ENCODE results near the gene UNC13A.
A peak's percentile ranks its signal among the peaks of the same experiment; 100 is the strongest.

Gene UNC13A

DNA sequence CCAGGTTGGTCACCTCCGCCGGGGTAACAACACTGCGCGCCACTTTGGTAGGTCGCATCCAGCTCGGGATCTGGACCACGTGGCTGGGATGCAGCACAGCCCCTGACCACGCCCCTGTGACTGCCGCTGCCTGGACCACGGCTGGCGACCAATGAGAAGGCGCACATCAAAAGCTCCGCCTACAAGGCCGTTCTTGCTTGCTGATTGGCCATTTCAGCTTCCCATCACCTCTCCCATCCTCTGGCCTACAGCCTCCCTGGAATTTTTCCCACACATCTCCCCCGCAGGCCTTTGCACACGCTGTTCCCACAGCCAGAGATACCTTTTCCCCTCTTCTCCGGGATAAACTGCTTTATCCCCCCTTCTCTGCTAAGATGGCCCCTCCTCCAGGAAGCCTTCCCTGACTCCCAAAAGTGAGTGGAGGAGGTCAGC lies 18.6 kb upstream of the UNC13A start:
- DNase-seq (ENCODE audit: low spot score) = no peak

DNA sequence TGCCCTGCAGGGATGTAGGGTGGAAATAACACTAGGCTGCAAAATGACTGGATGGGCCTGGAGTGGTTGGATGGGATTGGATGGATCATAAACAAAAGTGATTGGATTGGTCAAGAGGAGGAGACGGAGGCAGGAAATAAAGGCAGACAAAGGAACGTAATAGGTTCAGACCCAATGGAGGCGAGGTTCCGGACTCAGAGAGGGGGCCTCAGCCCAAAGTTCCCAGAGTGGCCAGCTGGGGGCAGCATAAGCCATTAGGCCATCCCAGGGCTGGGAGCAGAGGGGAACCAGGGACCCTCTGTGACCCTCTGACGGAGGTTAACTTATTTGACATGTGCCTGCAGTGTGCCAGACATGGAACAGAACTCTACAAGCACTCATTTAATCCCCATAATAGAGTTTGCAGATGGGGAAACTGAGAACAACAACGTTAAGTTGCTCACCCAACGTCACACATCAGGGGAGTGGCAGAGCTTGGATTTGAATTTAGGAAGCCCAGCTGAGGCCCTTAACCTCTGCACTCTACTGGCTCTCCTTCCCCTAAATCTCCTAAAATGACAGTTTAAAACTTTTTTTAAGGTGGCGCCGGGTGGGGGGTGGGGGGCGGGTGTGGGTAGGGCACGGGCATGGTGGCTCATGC lies 15.8 kb upstream of the UNC13A start:
- no peak for DNase-seq (ENCODE audit: low spot score)

DNA sequence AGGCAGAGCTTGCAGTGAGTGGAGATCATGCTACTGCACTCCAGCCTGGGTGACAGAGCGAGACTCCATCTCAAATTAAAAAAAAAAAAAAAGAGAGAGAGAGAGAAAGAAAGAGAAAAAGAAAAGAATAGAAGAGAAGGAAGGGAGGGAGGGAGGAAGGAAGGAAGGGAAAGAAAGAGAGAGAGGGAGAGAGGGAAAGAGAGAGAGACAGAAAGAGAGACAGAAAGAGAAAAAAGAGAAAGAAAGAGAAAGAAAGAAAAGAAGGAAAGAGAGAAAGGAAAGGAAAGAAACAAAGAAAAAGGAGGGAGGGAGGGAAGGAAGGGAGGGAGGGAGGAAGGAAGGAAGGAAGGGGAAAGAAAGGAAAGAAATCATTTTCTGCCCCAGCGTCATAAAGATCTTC lies 7.0 kb upstream of the UNC13A start:
- no peak for DNase-seq (ENCODE audit: low spot score)

DNA sequence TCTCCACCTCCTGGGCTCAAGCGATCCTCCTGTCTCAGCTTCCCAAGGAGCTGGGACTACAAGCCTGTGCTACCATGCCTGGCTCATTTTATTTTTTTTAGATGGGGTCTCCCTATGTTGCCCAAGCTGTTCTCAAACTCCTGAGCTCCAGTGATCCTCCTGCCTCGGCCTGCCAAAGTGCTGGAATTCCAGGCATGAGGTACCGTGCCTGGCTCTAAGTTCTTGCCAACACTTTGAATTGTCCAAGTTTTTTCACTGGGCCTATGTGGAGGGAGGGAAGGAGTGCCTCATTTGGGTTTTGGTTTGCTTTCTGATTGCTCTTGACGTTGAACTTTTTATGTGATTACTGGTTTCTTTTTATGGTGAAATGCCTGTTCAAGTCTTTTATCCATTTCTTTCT lies 4.4 kb upstream of the UNC13A start:
- no peak for DNase-seq (ENCODE audit: low spot score)

DNA sequence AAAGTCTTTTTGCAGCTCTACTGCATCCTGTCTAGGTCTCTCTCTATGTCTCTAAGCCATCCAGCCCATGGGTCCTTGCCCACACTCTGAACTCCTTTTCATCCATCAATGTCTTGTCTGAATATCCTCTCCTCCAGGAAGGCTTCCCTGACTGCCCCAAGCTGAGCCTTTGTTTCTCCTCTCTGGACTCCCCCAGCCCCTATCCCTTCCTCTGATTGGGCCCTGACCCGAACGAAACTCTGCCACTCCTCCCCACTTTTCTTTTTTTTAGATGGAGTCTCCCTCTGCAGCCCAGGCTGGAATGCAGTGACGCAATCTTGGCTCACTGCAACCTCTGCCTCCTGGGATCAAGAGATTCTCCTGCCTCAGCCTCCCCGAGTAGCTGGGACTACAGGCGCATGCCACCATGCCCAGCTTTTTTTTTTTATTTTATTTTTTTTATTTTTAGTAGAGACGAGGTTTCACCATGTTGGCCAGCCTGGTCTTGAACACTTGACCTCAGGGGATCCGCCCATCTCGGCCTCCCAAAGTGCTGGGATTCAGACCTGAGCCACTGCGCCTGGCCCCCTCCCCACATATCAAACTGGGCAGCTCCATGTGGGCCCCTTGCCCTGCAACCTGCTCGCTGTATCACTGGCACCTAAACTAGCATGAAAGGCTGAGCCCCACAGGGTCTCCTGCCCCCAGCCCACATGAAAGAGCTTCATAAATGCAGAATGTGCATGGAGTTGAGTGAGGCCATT lies 870 bp upstream of the UNC13A start:
- no peak for DNase-seq (ENCODE audit: low spot score)

DNA sequence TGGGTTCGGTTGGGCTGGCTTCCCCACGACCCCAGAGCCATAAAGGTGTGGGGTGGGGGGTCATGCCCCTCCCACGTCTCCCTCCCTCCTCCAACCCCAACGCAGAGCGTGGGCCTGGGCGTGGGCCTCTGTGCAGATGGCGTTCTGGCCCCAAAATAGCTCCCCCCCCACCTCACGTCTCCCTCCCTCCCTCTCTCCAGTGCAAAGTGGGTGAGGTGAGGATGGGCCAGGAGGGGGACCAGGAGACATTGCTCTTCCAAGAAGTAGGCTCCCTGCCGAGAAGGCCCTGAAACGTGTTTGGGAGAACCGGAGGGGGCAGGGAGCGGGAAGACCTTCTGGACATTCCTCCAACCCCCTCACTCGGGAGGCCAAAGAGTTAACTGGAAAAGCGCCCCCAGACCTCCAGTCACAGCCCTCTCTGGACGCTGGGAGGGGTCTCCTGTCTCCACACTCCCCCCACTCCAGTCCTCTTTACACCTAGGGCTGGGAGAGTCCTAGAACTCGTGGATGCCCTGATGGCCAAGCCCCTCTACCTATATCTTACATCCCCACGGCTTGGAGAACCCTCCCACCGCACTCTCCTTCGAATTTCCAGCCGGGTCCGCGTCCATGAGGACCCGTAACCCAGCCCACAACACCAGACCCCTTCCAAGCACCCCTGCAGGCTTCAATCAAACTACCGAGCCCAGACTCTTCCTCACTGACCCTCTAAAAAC lies 855 bp downstream of the UNC13A start:
- DNase-seq (ENCODE audit: low spot score) = no peak

DNA sequence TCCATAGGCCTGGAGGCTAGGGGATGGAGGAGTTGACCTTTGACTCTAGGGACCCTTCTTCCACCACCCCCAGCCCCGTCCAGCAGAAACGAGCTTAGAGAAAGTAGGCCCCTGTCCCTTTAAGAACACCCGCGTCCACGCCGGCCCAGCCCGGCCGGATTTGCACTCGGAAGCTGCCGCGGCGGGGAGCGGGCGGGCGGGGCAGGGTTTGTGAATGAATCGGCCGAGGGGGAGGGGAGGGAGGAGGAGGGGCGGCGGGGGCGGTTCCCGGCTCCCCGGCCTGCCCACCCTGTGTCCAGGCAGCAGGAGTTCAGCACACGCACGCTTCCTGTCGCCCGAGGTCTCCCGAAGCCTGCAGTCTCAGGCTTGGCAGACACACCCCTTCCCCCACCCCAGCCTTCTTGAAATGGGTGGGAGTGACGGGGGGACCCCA lies 1.5 kb downstream of the UNC13A start:
- DNase-seq (ENCODE audit: low spot score) = no peak

DNA sequence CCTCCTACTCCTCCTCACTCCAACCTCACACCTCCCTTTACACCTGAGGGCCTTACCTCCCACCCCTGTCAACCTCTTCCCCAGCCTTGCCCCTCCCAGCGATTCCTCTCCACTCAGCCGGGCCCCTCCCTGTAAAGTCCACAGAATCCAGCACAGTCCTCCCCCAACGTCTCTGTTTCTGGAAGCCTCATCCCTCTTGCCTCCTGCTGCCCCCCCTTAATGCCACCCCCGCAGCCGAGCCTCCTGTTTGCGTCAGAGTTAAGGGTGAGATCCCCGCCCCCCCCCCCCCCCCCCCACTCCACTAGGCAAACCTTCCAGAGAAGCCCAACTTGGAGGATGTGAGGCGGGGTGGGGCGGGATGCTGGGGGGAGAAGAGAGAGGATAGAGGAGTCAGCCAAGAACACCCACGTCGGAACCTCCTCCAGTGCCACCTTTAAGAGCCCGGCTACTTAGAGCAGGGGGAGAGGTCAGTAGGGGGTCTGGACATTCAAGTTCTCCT lies 2.1 kb downstream of the UNC13A start:
- no peak for DNase-seq (ENCODE audit: low spot score)

DNA sequence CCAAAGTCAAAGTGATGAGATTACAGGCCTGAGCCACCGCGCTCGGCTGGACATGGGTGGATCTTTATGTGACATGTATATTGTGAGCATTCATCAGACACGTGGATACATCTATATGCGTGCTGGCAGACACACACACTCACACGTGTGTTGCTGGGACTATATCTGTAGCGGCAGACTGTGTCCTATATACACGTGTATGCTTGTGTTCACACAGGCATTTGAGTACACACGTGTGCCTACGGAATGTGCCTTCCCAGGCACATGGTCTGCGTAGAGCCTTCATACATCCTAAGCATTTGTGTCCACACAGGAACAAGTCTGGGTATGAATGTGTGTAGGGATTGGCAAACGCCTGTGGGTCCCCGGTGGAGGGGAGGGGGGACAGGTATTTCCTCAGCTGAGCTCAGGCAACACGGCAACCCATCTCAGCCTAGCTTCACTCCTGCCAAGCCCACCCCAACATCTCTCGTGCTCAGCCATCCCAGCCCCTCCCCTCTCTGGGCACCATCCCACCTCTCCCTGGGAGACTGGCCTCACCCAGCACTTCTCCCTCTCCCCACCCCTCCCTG lies 2.6 kb downstream of the UNC13A start:
- DNase-seq (ENCODE audit: low spot score) = no peak

DNA sequence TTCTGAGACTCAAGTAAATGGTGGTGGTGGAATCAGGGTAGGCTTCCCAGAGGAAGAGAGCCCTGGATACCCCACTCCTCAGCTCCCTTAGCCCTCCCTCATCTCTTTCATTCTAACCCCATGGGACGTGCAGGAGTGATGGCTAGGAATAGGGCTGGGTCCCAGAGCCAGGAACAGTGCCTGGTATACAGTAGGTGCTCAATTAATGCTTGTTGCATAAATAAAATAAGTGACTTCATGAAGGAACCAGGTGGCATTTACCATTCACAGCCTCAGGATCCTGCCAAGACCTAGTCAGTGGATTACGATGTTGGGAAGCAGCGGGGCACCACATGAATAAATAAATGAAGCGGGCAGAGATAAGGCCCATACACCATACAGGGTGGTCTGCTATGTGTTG lies 3.9 kb downstream of the UNC13A start:
- no peak for DNase-seq (ENCODE audit: low spot score)

DNA sequence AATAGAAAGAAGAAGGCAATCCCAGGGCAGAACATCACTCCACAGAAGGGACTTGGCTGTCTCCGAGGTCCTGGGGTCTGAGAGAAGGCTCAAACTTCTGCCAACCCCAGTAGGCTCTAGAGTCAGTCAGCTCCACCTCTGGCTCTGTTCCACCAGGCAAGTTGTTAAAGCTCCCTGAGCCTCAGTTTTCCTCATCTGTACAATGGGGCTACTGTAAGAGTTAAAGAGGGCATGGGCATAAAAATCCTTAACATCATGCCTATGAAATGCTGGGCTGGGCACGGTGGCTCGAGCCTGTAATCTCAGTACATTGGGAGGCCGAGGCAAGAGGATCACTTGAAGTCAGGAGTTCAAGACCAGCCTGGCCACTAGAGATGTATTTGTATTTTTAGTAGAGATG lies 5.1 kb downstream of the UNC13A start:
- DNase-seq (ENCODE audit: low spot score) = no peak

DNA sequence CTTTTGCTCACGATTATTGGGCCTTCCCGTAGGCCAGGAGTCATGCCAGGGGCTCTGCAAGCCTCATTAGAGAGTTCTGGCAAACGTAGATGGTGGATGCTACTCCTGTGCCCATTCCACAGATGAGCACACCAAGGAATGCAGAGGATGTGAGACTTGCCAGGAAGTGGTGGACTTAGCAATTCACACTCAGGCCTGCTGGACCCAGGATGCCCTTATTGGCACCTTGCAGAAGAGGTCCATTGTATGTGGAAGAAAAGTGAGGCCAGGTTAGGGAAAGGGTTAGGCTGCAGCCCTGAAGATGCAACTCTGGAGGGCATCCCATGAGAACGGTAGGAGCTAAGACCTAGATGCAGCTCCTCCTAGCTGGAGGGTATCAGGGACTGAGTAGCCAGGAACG lies 5.9 kb downstream of the UNC13A start:
- no peak for DNase-seq (ENCODE audit: low spot score)

DNA sequence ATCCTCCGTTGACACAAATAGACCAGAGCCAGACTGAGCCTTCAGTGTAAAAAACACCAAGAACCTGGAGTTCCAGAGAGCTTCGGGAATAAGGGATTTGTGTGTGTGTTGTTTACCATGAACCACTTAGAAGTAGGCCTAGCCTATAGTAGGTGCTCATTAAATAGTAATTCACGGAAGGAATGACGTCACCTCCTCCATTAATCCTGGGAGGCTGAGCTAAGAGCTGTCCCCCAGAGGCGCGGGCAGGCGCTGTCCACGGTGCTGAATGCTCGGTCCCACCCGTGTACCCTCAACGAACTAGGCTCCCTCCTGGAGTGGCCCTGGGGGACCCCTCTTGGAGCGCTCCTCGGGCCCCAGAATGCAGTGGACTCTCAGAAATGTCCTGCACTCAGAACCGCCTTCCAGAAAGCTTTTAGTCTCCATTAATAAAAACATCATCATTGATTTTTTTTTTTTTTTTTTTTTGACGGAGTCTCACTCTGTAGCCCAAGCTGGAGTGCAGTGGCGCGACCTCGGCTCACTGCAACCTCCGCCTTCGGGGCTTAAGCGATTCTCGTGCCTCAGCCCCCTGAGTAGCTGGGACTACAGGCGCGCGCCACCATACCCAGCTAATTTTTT lies 6.5 kb downstream of the UNC13A start:
- DNase-seq (ENCODE audit: low spot score) = peak; percentile 12

DNA sequence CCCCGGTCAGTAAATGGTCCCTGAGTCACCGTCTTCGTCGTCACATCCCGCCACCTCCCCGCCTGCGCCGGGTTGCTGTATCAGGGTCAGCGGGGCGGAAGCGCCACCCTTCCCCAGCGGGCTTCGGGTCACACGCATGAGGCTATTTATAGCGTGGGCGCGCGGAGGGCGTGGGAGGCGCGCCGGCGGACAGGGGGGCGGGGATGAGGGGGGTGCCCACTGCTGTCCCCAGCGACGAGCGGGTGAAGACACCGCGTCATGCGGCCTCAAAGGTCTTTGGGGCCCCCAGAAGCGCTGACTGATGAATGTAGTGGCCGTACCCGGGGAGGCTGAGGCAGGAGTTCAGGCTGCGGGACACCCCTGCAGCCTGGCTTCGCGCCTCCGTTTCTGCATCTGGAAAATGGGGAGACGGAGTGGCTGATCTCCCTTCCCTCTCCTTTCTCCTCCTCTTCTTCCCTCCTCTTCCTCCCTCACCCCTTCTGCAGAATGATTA lies 7.9 kb downstream of the UNC13A start:
- peak; percentile 75 for DNase-seq (ENCODE audit: low spot score)

DNA sequence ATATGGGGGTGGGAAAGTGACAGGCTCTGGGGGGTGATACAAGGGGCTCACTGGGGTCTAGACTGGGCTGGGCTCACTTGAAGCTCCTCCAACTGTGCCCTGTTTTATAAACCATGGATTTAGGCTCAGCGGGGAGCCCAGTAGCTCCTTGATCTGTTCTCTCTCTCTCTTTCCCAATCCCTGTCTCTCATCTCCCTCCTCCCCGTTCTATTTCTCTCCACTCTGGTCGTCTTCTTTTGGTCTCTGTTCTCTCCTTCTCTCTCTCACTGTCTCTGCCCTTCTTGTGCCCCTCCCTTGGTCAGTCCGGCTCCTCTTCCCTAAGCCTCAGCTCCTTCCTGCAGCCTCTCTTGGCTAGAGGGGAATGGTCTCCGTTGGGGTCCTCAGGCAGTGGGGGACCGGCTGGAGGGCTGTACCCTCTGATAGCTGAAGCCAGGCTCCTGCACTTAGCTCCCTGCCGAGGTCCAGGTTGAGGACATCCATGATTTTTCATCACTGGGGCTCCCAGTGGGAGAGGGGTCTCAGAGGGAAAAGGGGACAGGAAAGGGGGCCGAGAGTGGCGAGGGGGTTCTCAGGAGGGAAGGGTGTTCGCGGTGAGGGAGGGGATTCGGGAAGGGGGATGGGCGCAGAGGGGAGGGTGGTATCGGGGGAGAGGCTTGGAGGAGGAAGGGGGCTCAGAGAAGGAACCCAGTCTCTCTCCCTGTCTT lies 8.5 kb downstream of the UNC13A start:
- DNase-seq (ENCODE audit: low spot score) = no peak

DNA sequence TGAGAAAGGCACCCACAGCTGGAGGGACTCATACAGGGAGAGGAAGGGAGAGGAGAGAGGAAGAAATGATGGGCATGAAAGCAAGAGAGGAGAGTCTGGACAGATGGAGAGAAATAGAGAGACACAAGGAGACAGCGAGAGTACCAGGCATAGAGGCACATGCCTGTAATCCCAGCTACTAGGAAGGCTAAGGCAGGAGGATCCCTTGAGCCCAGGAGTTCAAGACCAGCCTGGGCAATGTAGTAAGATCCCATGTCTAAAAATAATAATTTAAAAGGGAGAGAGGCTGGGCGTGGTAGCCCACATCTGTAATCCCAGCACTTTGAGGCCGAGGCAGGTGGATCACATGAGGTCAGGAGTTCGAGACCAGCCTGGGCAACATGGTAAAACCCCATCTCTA lies 9.3 kb downstream of the UNC13A start:
- no peak for DNase-seq (ENCODE audit: low spot score)

DNA sequence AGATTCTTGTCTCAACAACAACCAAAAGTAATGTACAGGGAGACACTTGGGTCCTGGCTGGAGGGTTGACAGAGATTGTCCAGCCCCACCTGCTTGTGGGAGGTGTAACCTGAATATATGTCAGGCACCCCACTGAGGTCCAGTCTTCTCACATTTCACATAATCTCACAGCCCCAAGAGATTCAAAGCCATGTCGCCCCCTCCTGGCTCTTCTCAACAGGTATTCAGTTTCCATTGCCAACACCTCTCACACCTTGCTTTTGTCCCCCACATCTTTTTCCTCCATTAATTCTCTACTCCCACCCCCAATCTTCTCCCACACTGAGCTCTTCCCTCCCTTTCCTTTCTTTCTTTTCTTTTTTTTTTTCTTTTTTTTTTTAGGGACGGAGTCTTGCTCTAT lies 11.2 kb downstream of the UNC13A start:
- DNase-seq (ENCODE audit: low spot score) = no peak

DNA sequence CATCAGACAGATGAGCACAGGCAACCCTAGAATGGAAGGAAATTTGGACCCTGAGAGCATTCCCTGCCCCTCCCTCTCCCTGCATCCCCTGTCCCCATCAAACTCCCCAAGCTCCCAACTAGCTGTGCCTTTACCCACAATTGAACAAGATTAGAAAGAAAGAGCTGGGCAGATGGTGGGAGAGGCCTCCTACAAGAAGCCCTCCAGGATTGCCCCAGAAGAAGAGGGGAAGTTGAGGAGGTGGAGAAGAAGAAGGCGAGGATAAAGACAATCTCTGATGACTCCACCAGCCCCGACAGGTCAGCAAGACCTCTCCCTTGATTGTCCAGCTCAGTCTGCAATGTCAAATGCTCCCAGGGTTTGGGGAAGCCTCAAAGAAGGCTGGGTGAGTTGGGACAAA lies 11.9 kb downstream of the UNC13A start:
- DNase-seq (ENCODE audit: low spot score) = no peak

DNA sequence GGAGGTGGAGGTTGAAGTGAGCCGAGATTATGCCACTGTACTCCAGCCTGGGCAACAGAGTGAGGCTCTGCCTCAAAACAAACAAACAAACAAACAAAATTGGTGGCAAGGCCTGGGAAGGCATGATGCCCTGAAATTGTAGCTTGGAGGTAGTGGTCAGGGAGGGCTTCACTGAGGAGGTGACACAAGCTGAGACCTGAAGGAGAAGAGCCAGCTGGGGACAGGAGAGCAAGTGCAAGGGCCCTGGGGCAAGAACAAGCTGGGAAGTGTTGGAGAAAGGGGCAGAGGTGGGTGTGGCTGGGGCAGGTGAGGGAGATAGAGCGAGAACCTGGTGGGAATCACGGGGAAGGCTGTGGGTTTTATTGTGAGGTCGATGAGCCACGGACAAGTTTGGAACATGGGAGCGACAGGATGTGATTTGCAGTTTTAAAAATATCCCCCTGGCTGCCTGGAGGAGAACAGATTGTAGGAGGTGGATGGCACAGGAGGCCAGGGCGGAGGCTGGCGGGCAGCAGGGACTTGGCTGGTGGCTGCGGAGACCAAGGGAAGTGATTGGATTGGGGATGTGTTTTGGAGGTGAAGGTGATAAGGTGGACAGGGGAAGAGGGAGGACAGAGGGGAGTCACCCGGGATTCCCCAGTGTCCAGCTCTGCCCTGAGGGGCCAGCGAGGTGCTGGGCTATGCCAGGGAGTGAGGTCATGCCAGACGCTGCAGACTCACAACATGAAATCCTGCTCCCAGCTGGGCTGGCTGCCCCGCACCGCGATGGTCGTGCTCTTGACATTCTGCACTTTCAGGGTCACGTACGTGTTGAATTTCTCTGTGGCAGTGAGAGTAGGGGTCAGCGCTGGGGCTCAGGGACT lies 14.0 kb downstream of the UNC13A start:
- no peak for DNase-seq (ENCODE audit: low spot score)

DNA sequence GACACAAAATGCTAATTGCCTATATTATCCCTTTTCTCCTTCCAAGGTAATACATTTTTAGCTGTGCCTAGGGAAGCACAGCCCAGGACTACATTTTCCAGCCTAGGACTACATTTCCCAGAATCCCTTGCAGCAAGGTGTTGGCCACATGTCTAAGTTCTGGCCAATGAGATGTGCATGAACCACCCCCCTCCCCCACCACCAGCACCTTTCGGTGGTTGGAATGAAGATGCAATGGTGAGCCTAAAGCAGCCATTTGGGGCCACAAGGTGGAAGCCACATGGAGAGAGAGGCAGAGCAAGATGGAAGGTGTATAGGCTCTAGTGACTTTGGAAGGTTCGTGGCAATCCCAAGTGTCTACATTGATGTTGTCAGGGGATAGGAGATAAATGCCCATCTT lies 16.2 kb downstream of the UNC13A start:
- no peak for DNase-seq (ENCODE audit: low spot score)

DNA sequence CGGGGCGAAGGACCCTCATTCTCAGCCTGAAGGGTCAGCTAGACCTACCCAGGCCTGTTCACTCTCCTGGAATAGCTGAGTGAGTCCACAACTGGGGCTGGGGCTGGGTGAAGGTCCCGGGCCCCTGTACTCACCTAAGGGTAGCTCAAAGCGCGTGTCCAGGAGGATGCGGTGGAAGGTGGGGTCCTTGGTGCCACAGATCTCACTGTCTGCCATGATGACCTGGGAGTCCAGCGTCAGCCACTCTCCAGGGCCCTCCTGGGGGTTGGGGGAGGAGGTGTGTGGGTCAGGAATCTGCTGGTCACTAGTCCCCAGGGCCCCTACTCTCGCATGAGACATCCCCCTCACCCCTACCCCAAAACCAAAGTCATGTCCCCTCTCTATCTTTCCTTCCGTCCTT lies 18.7 kb downstream of the UNC13A start:
- DNase-seq (ENCODE audit: low spot score) = no peak

Measured in LoVo (cell line).